Parathyroid adenoma (tissue), 2 donors: Measurements from ENCODE around the gene ZSWIM5.

Experiments
- H2AFZ ChIP-seq: fragments of 300-600 bp; sonication (generic); one replicate; pipeline ENCODE4 v1.7.0; 2017; ENCODE audit warnings: antibody characterized with exemption, mild to moderate bottlenecking
- H3K27ac ChIP-seq: fragments of 300-600 bp; sonication (generic); one replicate; pipeline ENCODE4 v1.7.0; 2017
- H3K27me3 ChIP-seq: fragments of 300-600 bp; sonication (generic); one replicate; pipeline ENCODE4 v1.7.0; 2017; ENCODE audit warnings: low read length; ENCODE audit not compliant: control insufficient read depth, insufficient read depth
- H3K36me3 ChIP-seq: fragments of 300-600 bp; sonication (generic); one replicate; pipeline ENCODE4 v1.7.0; 2017; ENCODE audit warnings: low read length; ENCODE audit not compliant: control insufficient read depth, insufficient read depth
- H3K4me1 ChIP-seq: fragments of 300-600 bp; sonication (generic); one replicate; pipeline ENCODE4 v1.7.0; 2017; ENCODE audit warnings: control low read depth
- H3K4me2 ChIP-seq: fragments of 300-600 bp; sonication (generic); one replicate; pipeline ENCODE4 v1.7.0; 2017; ENCODE audit warnings: low read length
- H3K4me3 ChIP-seq: fragments of 300-600 bp; sonication (generic); one replicate; pipeline ENCODE4 v1.7.0; 2017; ENCODE audit warnings: low read depth, low read length
- H3K79me2 ChIP-seq: fragments of 300-600 bp; sonication (generic); one replicate; pipeline ENCODE4 v1.7.0; 2017; ENCODE audit warnings: control low read depth
- H3K9ac ChIP-seq: fragments of 300-600 bp; sonication (generic); one replicate; pipeline ENCODE4 v1.7.0; 2017; ENCODE audit warnings: mild to moderate bottlenecking
- H3K9me3 ChIP-seq: fragments of 300-600 bp; sonication (generic); one replicate; pipeline ENCODE4 v1.7.0; 2017; ENCODE audit warnings: low read length; ENCODE audit not compliant: control insufficient read depth
- TF ChIP-seq, protein P1 (sequence below): fragments of 300-600 bp; sonication (generic); IDR thresholded peaks from one replicate; pipeline ENCODE4 v1.7.0; 2017; ENCODE audit warnings: antibody characterized with exemption, mild to moderate bottlenecking
- donor health status: primary hyperparathyroidism.

Gene ZSWIM5

DNA sequence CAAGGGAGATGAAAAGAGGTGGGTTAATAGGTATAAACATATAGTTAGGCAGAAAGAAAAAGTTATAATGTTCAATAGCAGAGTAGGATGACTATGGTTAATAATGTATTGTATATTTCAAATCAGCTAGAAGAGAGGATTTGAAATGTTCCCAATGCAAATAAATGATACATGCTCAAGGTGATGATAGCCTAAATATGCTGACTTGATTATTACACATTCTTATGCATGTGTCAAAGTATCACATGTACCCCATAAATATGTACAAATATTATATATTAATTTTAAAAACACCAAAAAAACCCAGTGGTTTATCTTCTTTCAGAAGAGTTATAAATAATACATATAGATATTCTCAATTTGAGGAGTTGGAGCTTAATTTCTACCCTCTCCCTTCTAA, 38.3 kb upstream of the ZSWIM5 start:
- H3K4me3 ChIP-seq, result no peak overlapping the region
- H3K4me2 ChIP-seq, result no peak overlapping the region
- no peaks in the 10 kb centered on the region for H3K36me3 ChIP-seq
- H3K4me1 ChIP-seq, result no peaks in the 10 kb centered on the region
- no peak overlapping the region for H3K27ac ChIP-seq
- H3K9ac ChIP-seq, result no peak overlapping the region
- H3K9me3 ChIP-seq, result no peaks in the 10 kb centered on the region
- no peaks in the 10 kb centered on the region for H3K27me3 ChIP-seq
- no peaks in the 10 kb centered on the region for H3K79me2 ChIP-seq
- TF ChIP-seq, protein P1, sequence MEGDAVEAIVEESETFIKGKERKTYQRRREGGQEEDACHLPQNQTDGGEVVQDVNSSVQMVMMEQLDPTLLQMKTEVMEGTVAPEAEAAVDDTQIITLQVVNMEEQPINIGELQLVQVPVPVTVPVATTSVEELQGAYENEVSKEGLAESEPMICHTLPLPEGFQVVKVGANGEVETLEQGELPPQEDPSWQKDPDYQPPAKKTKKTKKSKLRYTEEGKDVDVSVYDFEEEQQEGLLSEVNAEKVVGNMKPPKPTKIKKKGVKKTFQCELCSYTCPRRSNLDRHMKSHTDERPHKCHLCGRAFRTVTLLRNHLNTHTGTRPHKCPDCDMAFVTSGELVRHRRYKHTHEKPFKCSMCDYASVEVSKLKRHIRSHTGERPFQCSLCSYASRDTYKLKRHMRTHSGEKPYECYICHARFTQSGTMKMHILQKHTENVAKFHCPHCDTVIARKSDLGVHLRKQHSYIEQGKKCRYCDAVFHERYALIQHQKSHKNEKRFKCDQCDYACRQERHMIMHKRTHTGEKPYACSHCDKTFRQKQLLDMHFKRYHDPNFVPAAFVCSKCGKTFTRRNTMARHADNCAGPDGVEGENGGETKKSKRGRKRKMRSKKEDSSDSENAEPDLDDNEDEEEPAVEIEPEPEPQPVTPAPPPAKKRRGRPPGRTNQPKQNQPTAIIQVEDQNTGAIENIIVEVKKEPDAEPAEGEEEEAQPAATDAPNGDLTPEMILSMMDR, result no peak
- no peak overlapping the region for H2AFZ ChIP-seq

DNA sequence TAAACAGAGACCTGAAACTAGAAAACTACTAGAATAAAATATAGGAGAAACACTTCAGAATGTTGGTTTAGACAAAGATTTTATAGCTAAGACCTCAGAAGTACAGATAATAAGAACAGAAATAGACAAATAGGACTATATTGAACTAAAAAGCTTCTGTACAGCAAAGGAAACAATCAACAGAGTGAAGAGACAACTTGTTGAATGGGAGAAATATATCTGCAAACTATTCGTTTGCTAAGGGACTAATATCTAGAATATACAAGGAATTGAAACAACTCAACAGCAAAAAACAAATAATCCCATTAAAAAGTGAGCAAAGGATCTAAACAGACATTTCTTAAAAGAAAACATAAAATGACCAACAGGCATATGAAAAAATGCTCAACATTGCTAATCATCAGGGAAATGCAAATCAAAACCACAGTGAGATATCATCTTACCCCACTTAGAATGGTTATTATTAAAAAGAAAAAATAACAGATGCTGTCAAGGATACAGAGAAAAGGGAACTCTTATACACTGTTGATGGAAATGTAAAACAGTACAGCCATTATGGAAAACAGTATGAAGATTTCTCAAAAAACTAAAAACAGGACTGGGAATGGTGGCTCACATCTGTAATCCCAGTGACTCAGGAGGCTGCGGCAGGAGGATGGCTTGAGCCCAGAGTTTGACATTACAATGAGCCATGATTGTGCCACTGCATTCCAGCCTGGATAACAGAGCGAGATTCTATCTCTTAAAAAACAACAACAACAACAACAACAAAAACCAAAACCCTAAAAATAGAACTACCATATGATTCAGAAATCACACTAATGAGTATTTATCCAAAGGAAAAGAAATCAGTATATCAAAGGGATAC, 37.3 kb upstream of the ZSWIM5 start:
- Histone ChIP-seq H3K9me3 (no peaks in the 10 kb centered on the region), H2AFZ (no peak overlapping the region), H3K36me3 (no peaks in the 10 kb centered on the region), H3K4me1 (no peaks in the 10 kb centered on the region), H3K4me3 (no peak overlapping the region), H3K27ac (no peak overlapping the region), H3K27me3 (no peaks in the 10 kb centered on the region), H3K9ac (no peak overlapping the region), H3K4me2 (no peak overlapping the region), H3K79me2 (no peaks in the 10 kb centered on the region)
- TF ChIP-seq, protein P1, result no peak

DNA sequence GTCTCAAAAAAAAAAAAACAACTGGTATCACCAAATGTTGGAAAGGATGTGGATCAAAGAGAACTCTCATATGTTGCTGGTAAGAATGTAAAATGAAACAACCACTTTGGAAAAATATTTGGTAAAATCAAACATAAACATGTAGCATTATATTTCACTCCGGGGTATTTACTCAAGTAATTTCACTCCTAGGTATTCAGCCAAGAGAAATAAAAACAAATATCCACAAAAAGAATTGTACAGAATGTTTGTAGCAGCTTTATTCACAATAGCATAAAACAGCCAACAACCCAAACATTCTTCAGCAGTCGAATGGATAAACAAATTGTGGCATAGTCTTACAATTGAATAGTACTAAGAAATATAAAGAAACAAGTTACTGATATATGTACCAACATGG, 32.4 kb upstream of the ZSWIM5 start:
- no peaks in the 10 kb centered on the region for H3K36me3 ChIP-seq
- H3K79me2 ChIP-seq, result no peaks in the 10 kb centered on the region
- H3K4me2 ChIP-seq, result no peak overlapping the region
- no peaks in the 10 kb centered on the region for H3K9me3 ChIP-seq
- H2AFZ ChIP-seq, result no peak overlapping the region
- TF ChIP-seq, protein P1, result no peak
- no peaks in the 10 kb centered on the region for H3K27me3 ChIP-seq
- no peak overlapping the region for H3K9ac ChIP-seq
- H3K4me3 ChIP-seq, result no peak overlapping the region
- no peaks in the 10 kb centered on the region for H3K4me1 ChIP-seq
- no peak overlapping the region for H3K27ac ChIP-seq

DNA sequence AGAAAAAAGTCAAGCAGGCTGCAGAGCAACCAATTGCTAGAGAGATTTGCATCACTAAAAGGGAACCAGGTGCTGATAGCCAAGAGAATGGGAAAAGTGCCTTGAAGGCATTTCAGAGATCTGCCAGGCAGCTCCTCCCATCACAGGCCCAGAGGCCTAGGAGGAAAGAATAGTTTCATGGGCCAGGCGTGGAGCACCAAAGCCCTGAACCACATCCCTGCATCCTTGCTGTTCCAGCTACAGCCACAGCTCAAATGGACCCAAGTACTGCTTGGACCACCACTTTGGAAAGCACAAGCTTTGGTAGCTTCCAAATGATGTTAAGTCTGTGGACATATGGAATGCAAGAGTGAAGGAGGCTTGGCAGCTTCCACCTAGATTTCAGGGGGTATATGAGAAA, 29.7 kb upstream of the ZSWIM5 start:
- H3K27ac ChIP-seq, result no peak overlapping the region
- TF ChIP-seq, protein P1, result no peak

DNA sequence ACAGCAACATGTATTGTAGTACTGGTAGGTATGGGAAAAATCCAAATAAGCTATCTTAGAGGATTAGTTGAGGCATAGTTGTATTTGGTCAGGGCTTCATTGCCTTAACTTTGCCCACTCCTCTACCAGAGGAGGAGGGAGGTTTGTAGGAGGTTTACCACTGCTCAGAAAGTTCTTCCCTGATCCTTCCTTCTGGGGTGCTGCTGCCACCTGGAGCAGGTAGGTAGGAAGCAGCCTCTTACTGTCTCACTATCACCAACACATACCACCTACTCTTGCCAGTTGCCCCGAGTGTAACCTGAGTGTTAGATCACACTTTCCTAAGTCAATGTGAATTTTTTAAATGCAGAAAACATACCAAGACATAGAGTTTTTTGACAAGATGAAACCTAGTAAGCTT, 24.1 kb upstream of the ZSWIM5 start:
- Histone ChIP-seq H3K4me3 (no peak overlapping the region), H3K27me3 (no peaks in the 10 kb centered on the region), H3K36me3 (no peaks in the 10 kb centered on the region), H3K4me2 (no peak overlapping the region), H2AFZ (no peak overlapping the region), H3K79me2 (no peaks in the 10 kb centered on the region), H3K9me3 (no peaks in the 10 kb centered on the region), H3K4me1 (no peaks in the 10 kb centered on the region), H3K9ac (no peak overlapping the region), H3K27ac (no peak overlapping the region)
- TF ChIP-seq, protein P1, result peak; percentile 28

More for the DNA sequence above, 29.7 kb upstream of the ZSWIM5 start:
- H3K36me3 ChIP-seq, result no peaks in the 10 kb centered on the region
- no peaks in the 10 kb centered on the region for H3K79me2 ChIP-seq
- no peak overlapping the region for H3K4me3 ChIP-seq
- no peak overlapping the region for H3K4me2 ChIP-seq
- no peaks in the 10 kb centered on the region for H3K4me1 ChIP-seq
- no peak overlapping the region for H3K9ac ChIP-seq
- no peak overlapping the region for H2AFZ ChIP-seq
- H3K9me3 ChIP-seq, result no peaks in the 10 kb centered on the region
- no peaks in the 10 kb centered on the region for H3K27me3 ChIP-seq
